H9 (cell line): Measurements from ENCODE around the gene CDH1. TPM values are rescaled to one million over a fixed set of nuclear protein-coding genes. Genes with fewer than 3 reads are reported as not detected.

Experiments used
- DNase-seq: peaks from one replicate; pipeline ENCODE4 v3.0.0-alpha.2; 2017
- H2AFZ ChIP-seq: one replicate; pipeline ENCODE4 v1.6.1; 2013; ENCODE audit warnings: mild to moderate bottlenecking, low read length, control low read depth, moderate library complexity
- H2AK5ac ChIP-seq: 2 replicates; pipeline ENCODE4 v1.6.1; 2013; ENCODE audit warnings: low read length, control low read depth, mixed read lengths; ENCODE audit not compliant: insufficient read length
- H2BK120ac ChIP-seq: one replicate; pipeline ENCODE4 v1.6.1; 2013; ENCODE audit warnings: low read depth, mild to moderate bottlenecking, low read length, control low read depth, inconsistent platforms; ENCODE audit not compliant: poor library complexity, severe bottlenecking
- H2BK12ac ChIP-seq: 2 replicates; pipeline ENCODE4 v1.6.1; 2013; ENCODE audit warnings: low read length, control low read depth, mixed read lengths, low read depth; ENCODE audit not compliant: insufficient read length
- H2BK15ac ChIP-seq: 2 replicates; pipeline ENCODE4 v1.6.1; 2013; ENCODE audit warnings: low read depth, low read length, control low read depth
- H2BK20ac ChIP-seq: one replicate; pipeline ENCODE4 v1.6.1; 2013; ENCODE audit warnings: low read depth, mild to moderate bottlenecking, low read length, control low read depth, inconsistent platforms; ENCODE audit not compliant: poor library complexity, severe bottlenecking
- H2BK5ac ChIP-seq: 2 replicates; pipeline ENCODE4 v1.6.1; 2013; ENCODE audit warnings: low read length, control low read depth, mixed read lengths; ENCODE audit not compliant: insufficient read length
- H3K14ac ChIP-seq: 2 replicates; pipeline ENCODE4 v1.6.1; 2013; ENCODE audit warnings: low read length, control low read depth; ENCODE audit not compliant: insufficient read depth
- H3K18ac ChIP-seq: 2 replicates; pipeline ENCODE4 v1.6.1; 2013; ENCODE audit warnings: low read depth, mild to moderate bottlenecking, mixed read lengths, low read length, control low read depth; ENCODE audit not compliant: insufficient read length
- H3K23ac ChIP-seq: 2 replicates; pipeline ENCODE4 v1.6.1; 2013; ENCODE audit warnings: low read length, control low read depth, mixed read lengths, low read depth; ENCODE audit not compliant: insufficient read length
- H3K23me2 ChIP-seq: 2 replicates; pipeline ENCODE4 v1.6.1; 2013; ENCODE audit warnings: low read depth, mild to moderate bottlenecking, mixed read lengths, low read length, control low read depth; ENCODE audit not compliant: insufficient read length, poor library complexity, severe bottlenecking
- H3K27ac ChIP-seq: 2 replicates; pipeline ENCODE4 v1.5.1; 2013; ENCODE audit warnings: low read length, control low read depth, mixed read lengths, low read depth; ENCODE audit not compliant: insufficient read length
- H3K27me3 ChIP-seq: 2 replicates; pipeline ENCODE4 v1.6.1; 2013; ENCODE audit warnings: low read length, control low read depth, inconsistent platforms; ENCODE audit not compliant: insufficient read depth
- H3K4ac ChIP-seq: 2 replicates; pipeline ENCODE4 v1.6.1; 2013; ENCODE audit warnings: low read depth, mild to moderate bottlenecking, control low read depth, inconsistent platforms, low read length, moderate library complexity
- H3K4me1 ChIP-seq: 2 replicates; pipeline ENCODE4 v1.6.1; 2013; ENCODE audit warnings: low read length, control low read depth, inconsistent platforms; ENCODE audit not compliant: insufficient read depth
- H3K4me2 ChIP-seq: 2 replicates; pipeline ENCODE4 v1.6.1; 2013; ENCODE audit warnings: low read length, control low read depth, mixed read lengths; ENCODE audit not compliant: insufficient read length, insufficient read depth
- H3K56ac ChIP-seq: 2 replicates; pipeline ENCODE4 v1.6.1; 2013; ENCODE audit warnings: low read depth, mild to moderate bottlenecking, mixed read lengths, low read length, control low read depth; ENCODE audit not compliant: insufficient read length
- H3K79me1 ChIP-seq: 2 replicates; pipeline ENCODE4 v1.6.1; 2013; ENCODE audit warnings: low read depth, mild to moderate bottlenecking, moderate library complexity, low read length, control low read depth, inconsistent platforms; ENCODE audit not compliant: insufficient read depth, poor library complexity, severe bottlenecking
- H3K79me2 ChIP-seq: 2 replicates; pipeline ENCODE4 v1.6.1; 2013; ENCODE audit warnings: low read length, control low read depth, inconsistent platforms; ENCODE audit not compliant: insufficient read depth
- H3K9ac ChIP-seq: 2 replicates; pipeline ENCODE4 v1.6.1; 2013; ENCODE audit warnings: low read length, control low read depth, mixed read lengths; ENCODE audit not compliant: insufficient read length; ENCODE audit errors: extremely low read depth
- H3K9me3 ChIP-seq: one replicate; pipeline ENCODE4 v1.6.1; 2013; ENCODE audit warnings: low read depth, low read length, inconsistent platforms; ENCODE audit not compliant: control insufficient read depth
- H3T11ph ChIP-seq: one replicate; pipeline ENCODE4 v1.6.1; 2013; ENCODE audit warnings: mild to moderate bottlenecking, low read length, control low read depth, inconsistent platforms
- H4K20me1 ChIP-seq: one replicate; pipeline ENCODE4 v1.6.1; 2013; ENCODE audit not compliant: control insufficient read depth, insufficient read length, insufficient read depth
- H4K5ac ChIP-seq: 2 replicates; pipeline ENCODE4 v1.6.1; 2013; ENCODE audit warnings: low read depth, mild to moderate bottlenecking, mixed read lengths, low read length, control low read depth; ENCODE audit not compliant: insufficient read length
- H4K8ac ChIP-seq: replicated peaks from 2 replicates; pipeline ENCODE4 v1.6.1; 2013; ENCODE audit warnings: low read length, control low read depth, mixed read lengths, low read depth; ENCODE audit not compliant: insufficient read length
- H4K91ac ChIP-seq: 2 replicates; pipeline ENCODE4 v1.6.1; 2013; ENCODE audit warnings: low read depth, mild to moderate bottlenecking, moderate library complexity, mixed read lengths, low read length, control low read depth; ENCODE audit not compliant: insufficient read length
- H3K27ac Mint-ChIP-seq, 3 experiments: 2 replicates in 2 of 3; 3 replicates in 1 of 3; pipeline ENCODE4 v1.8.0; 2020 to 2021; ENCODE audit warnings: mixed read lengths in 3 of 3, mild to moderate bottlenecking in 1 of 3, moderate library complexity in 1 of 3
- H3K27me3 Mint-ChIP-seq: 2 replicates; pipeline ENCODE4 v1.8.0; 2021; ENCODE audit warnings: low read depth, mild to moderate bottlenecking, moderate library complexity, mixed read lengths
- H3K36me3 Mint-ChIP-seq, 3 experiments: 2 replicates in 2 of 3; 3 replicates in 1 of 3; pipeline ENCODE4 v1.8.0; 2020 to 2021; ENCODE audit warnings: low read depth in 3 of 3, mixed read lengths in 3 of 3; ENCODE audit not compliant: insufficient read depth in 1 of 3
- H3K4me1 Mint-ChIP-seq, 2 experiments: 2 replicates each; pipeline ENCODE4 v1.8.0; 2020; ENCODE audit warnings: mixed read lengths in 2 of 2
- H3K4me3 Mint-ChIP-seq, 2 experiments: 2 replicates in 1 of 2; 3 replicates in 1 of 2; pipeline ENCODE4 v1.8.0; 2020 to 2021; ENCODE audit warnings: mild to moderate bottlenecking in 2 of 2, mixed read lengths in 2 of 2, moderate library complexity in 1 of 2
- H3K9me3 Mint-ChIP-seq, 2 experiments: 2 replicates in 1 of 2; 3 replicates in 1 of 2; pipeline ENCODE4 v1.8.0; 2020; ENCODE audit warnings: mild to moderate bottlenecking in 2 of 2, mixed read lengths in 2 of 2, moderate library complexity in 1 of 2
- total RNA-seq: library from RNA; stranded (reverse); gene quantifications from 2 replicates; pipeline ENCODE4 v1.2.1, GENCODE V29; 2021
- TF ChIP-seq, protein P1 (sequence below): fragments of 200-600 bp; sonication (generic); conservative IDR thresholded peaks from 3 replicates; pipeline ENCODE4 v1.8.0; 2021; ENCODE audit warnings: antibody characterized with exemption, mild to moderate bottlenecking

Gene CDH1
- total RNA-seq, 1 experiment from 2014 or later = 237 TPM

DNA sequence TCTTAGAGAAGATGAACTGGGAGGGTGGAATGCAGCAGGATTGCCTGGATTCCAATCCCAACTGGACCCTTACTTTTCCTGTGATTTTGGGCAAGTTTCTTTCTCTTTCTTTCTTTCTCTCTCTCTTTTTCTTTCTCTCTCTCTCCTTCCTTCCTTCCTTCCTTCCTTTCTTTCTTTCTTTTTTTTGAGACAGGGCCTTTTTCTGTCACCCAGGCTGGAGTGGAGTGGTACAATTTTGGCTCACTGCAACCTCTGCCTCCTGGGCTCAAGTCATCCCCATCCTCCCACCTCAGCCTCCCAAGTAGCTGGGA lies 20.5 kb downstream of the CDH1 start:
- Histone ChIP-seq H3K4me1 (peaks cover 15% of the 10 kb centered on the region; the same call in 1 of the 2 replicates), H4K8ac (no peak overlapping the region), H3K23ac (no peak overlapping the region), H3K9me3 (no peaks in the 10 kb centered on the region), H2AFZ (no peak overlapping the region), H3K4me2 (no peak overlapping the region), H2BK20ac (no peak overlapping the region), H3K9ac (no peak overlapping the region), H4K20me1 (no peaks in the 10 kb centered on the region), H4K91ac (no peak overlapping the region), H3K18ac (no peak overlapping the region), H3K27ac (no peak overlapping the region), H3K79me1 (no peaks in the 10 kb centered on the region), H4K5ac (no peak overlapping the region), H3K56ac (no peak overlapping the region), H2AK5ac (no peak overlapping the region), H3K14ac (no peak overlapping the region), H2BK5ac (no peak overlapping the region), H2BK12ac (no peak overlapping the region), H3K27me3 (no peaks in the 10 kb centered on the region), H2BK120ac (no peak overlapping the region), H3K4ac (no peak overlapping the region), H3K23me2 (no peaks in the 10 kb centered on the region), H3K79me2 (peaks cover 1% of the 10 kb centered on the region; the same call in 1 of the 2 replicates), H2BK15ac (no peak overlapping the region), H3T11ph (no peak overlapping the region)
- H3K27ac Mint-ChIP-seq = peak overlapping the region; percentile 26 to 88 (median 73); a peak in 5 of 7 replicates
- TF ChIP-seq, protein P1, sequence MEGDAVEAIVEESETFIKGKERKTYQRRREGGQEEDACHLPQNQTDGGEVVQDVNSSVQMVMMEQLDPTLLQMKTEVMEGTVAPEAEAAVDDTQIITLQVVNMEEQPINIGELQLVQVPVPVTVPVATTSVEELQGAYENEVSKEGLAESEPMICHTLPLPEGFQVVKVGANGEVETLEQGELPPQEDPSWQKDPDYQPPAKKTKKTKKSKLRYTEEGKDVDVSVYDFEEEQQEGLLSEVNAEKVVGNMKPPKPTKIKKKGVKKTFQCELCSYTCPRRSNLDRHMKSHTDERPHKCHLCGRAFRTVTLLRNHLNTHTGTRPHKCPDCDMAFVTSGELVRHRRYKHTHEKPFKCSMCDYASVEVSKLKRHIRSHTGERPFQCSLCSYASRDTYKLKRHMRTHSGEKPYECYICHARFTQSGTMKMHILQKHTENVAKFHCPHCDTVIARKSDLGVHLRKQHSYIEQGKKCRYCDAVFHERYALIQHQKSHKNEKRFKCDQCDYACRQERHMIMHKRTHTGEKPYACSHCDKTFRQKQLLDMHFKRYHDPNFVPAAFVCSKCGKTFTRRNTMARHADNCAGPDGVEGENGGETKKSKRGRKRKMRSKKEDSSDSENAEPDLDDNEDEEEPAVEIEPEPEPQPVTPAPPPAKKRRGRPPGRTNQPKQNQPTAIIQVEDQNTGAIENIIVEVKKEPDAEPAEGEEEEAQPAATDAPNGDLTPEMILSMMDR = no peak
- no peaks in the 10 kb centered on the region for H3K27me3 Mint-ChIP-seq
- H3K36me3 Mint-ChIP-seq = peaks cover 3 to 29% (median 16%) of the 10 kb centered on the region in 3 experiments; a peak in 6 of 7 replicates
- peaks cover 62 to 64% of the 10 kb centered on the region in 2 experiments for H3K4me1 Mint-ChIP-seq
- no peak overlapping the region for H3K4me3 Mint-ChIP-seq
- H3K9me3 Mint-ChIP-seq = no peaks in the 10 kb centered on the region
- no peak for DNase-seq
